Measurements from ENCODE around the gene SGTA.

Gene SGTA

DNA sequence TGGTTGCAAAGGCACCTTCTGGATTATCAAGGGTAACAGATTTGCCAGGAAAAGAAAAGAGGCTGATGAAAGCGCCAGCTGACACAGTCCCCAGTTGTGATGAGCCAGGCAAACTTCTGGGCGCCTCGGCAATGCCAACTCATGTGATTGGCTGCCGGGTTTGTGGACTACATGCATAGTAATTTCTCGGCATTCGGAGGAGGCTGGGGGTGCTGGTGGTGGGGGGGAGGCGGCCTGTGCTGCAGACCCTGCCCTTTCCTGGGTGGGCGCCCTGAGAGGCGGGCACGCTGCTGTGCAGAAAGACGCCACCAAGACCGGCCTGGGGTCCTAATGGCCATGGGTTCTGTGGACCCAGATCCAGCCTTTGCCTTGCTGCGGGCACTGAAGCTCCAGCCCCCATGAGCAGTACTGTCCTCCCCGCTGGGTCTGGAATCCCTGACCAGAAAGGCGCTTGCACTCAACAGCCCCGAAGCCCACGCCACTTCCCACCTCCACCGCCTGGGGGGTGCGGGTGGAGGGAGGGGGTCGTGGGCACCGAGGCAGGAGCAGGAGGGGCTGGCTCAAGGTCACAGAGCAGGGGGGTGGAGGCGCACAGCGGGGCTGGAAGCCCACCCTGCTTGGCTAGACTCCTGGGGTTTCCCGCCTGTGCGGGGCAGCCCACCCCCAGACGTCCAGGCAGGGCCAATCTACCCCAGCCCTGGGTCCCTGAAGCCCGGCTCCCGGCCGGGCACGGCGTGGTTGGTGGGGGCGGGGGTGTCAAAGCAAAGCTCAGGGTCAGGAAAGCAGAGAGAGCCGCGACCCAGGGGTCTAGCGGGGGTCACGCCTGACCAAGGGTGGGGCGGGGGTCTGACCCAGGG, 62.9 kb downstream of the SGTA start:
- POLR2A ChIA-PET: interaction anchor here (0.5 to 0.6 kb wide), 2 partner anchors 60 to 1632 kb away, joined by 3 to 4 read pairs; no protein-coding TSS in a partner anchor
- H3K4me1 ChIP-seq (ENCODE audit: control insufficient read depth, insufficient read depth, low read length): no peaks in the 10 kb centered on the region
- no peaks in the 10 kb centered on the region for H3K9me3 ChIP-seq (ENCODE audit: control insufficient read depth, insufficient read depth, low read depth, low read length)
- CTCF ChIA-PET: interaction anchor here (0.6 kb wide), 1 partner anchor 546 kb away, joined by 3 read pairs; no protein-coding TSS in a partner anchor
- H3K4me3 ChIP-seq (ENCODE audit: low read depth, low read length): peak overlapping the region; percentile 37
- H3K36me3 ChIP-seq (ENCODE audit: control insufficient read depth in 2 of 2, insufficient read depth in 1 of 2, low read length in 2 of 2): peaks cover 0 to 27% of the 10 kb centered on the region in 2 experiments; a peak in 1 of 3 replicates
- TF ChIP-seq ZNF274 (IDR thresholded peaks at IDR 0.05; ENCODE audit: low read length) (no peak), ZNF274 (tag by site-specific recombination; IDR thresholded peaks at IDR 0.05; ENCODE audit: borderline replicate concordance) (no peak), ZBTB17 (tag by site-specific recombination; IDR thresholded peaks at IDR 0.05) (no peak), ZNF600 (tag by site-specific recombination; IDR thresholded peaks at IDR 0.05) (0 out of 2 replicates have a peak, but pooled peaks have one; percentile 25), ZNF416 (tag by site-specific recombination; IDR thresholded peaks at IDR 0.05) (no peak), EGR2 (tag by site-specific recombination; IDR thresholded peaks at IDR 0.05; ENCODE audit: low read depth) (peak; percentile 56; the same call in 1 of the 2 replicates), ZNF585B (tag by site-specific recombination; IDR thresholded peaks at IDR 0.05) (no peak), SP2 (tag by site-specific recombination; IDR thresholded peaks at IDR 0.05) (peak; percentile 46), ZNF426 (tag by site-specific recombination; IDR thresholded peaks at IDR 0.05) (no peak), HIC1 (tag by site-specific recombination; IDR thresholded peaks at IDR 0.05) (no peak; the same call in 1 of the 2 replicates), ZBTB8A (tag by site-specific recombination; IDR thresholded peaks at IDR 0.05) (no peak), ZNF580 (tag by site-specific recombination; IDR thresholded peaks at IDR 0.05) (no peak), ZNF311 (tag by site-specific recombination; IDR thresholded peaks at IDR 0.05; ENCODE audit: borderline replicate concordance) (no peak), ZBTB49 (tag by site-specific recombination; IDR thresholded peaks at IDR 0.05; ENCODE audit: low read depth) (no peak), ZNF248 (tag by site-specific recombination; IDR thresholded peaks at IDR 0.05) (no peak), ZIC2 (tag by site-specific recombination; IDR thresholded peaks at IDR 0.05) (0 out of 2 replicates have a peak, but pooled peaks have one; percentile 12), SETDB1 (IDR thresholded peaks at IDR 0.05; ENCODE audit: insufficient read length, low read length) (no peak), ZNF658 (tag by site-specific recombination; IDR thresholded peaks at IDR 0.05) (no peak), ZFP37 (tag by site-specific recombination; IDR thresholded peaks at IDR 0.05) (no peak), YY2 (tag by site-specific recombination; IDR thresholded peaks at IDR 0.05) (no peak), ZNF76 (tag by site-specific recombination; IDR thresholded peaks at IDR 0.05; ENCODE audit: borderline replicate concordance, low read depth) (no peak), ZFHX2 (tag by site-specific recombination; conservative IDR thresholded peaks at IDR 0.05) (peak; percentile 63), ZNF514 (tag by site-specific recombination; IDR thresholded peaks at IDR 0.05) (no peak), ZNF292 (tag by site-specific recombination; IDR thresholded peaks at IDR 0.05; ENCODE audit: borderline replicate concordance, low read depth) (no peak), ZNF223 (tag by site-specific recombination; IDR thresholded peaks at IDR 0.05) (no peak), ZNF488 (tag by site-specific recombination; IDR thresholded peaks at IDR 0.05) (no peak), ZNF660 (tag by site-specific recombination; IDR thresholded peaks at IDR 0.05) (no peak), BCL11B (tag by site-specific recombination; IDR thresholded peaks at IDR 0.05; ENCODE audit: low read depth) (0 out of 2 replicates have a peak, but pooled peaks have one; percentile 36), ZNF335 (tag by site-specific recombination; conservative IDR thresholded peaks at IDR 0.05) (peak; percentile 74)
- TF ChIP-seq, protein P1, sequence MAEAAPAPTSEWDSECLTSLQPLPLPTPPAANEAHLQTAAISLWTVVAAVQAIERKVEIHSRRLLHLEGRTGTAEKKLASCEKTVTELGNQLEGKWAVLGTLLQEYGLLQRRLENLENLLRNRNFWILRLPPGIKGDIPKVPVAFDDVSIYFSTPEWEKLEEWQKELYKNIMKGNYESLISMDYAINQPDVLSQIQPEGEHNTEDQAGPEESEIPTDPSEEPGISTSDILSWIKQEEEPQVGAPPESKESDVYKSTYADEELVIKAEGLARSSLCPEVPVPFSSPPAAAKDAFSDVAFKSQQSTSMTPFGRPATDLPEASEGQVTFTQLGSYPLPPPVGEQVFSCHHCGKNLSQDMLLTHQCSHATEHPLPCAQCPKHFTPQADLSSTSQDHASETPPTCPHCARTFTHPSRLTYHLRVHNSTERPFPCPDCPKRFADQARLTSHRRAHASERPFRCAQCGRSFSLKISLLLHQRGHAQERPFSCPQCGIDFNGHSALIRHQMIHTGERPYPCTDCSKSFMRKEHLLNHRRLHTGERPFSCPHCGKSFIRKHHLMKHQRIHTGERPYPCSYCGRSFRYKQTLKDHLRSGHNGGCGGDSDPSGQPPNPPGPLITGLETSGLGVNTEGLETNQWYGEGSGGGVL (tag by site-specific recombination; IDR thresholded peaks at IDR 0.05): no peak
- H3K27ac ChIP-seq (ENCODE audit: extremely low read depth, low read depth, low read length): no peak overlapping the region
